GM19397 (cell line): Measurements from ENCODE around the gene ATP6V0E2.

Experiments used
- ATAC-seq: cut with Tn5 transposase; IDR thresholded peaks from one replicate; pipeline ENCODE4 v1.9.1; 2021; ENCODE audit warnings: mild to moderate bottlenecking, moderate library complexity; ENCODE audit not compliant: unreplicated experiment

The ATP6V0E2 gene

DNA sequence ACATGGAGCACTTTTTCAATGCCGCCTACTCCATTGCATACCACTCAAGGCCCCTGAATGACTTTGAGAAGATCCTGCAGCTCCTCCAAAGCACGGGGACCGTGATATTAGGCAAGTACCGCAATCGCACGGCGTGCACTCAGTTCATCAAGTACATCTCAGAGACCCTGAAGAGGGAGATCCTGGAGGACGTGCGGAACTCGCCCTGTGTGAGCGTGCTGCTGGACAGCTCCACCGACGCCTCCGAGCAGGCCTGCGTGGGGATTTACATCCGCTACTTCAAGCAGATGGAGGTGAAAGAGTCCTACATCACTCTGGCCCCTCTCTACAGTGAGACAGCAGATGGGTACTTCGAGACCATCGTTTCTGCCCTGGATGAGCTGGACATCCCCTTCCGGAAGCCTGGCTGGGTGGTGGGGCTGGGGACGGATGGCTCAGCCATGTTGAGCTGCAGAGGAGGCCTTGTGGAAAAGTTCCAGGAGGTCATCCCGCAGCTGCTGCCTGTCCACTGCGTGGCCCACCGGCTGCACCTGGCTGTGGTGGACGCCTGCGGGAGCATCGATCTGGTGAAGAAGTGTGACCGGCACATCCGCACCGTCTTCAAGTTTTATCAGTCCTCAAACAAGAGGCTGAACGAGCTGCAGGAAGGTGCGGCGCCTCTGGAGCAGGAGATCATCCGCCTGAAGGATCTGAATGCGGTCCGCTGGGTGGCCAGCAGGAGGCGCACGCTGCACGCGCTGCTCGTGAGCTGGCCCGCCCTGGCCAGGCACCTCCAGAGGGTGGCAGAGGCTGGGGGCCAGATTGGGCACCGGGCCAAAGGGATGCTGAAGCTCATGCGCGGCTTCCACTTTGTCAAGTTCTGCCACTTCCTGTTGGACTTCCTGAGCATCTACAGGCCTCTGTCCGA is 12.7 kb upstream of the ATP6V0E2 start:
- no peak for ATAC-seq

DNA sequence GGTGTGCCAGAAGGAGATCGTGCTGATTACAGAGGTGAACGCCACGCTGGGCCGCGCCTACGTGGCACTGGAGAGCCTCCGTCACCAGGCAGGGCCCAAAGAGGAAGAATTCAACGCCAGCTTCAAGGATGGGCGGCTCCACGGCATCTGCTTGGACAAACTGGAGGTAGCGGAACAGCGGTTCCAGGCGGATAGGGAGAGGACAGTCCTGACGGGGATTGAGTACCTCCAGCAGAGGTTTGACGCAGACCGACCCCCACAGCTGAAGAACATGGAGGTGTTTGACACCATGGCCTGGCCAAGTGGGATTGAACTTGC is 12.1 kb upstream of the ATP6V0E2 start:
- no peak for ATAC-seq

DNA sequence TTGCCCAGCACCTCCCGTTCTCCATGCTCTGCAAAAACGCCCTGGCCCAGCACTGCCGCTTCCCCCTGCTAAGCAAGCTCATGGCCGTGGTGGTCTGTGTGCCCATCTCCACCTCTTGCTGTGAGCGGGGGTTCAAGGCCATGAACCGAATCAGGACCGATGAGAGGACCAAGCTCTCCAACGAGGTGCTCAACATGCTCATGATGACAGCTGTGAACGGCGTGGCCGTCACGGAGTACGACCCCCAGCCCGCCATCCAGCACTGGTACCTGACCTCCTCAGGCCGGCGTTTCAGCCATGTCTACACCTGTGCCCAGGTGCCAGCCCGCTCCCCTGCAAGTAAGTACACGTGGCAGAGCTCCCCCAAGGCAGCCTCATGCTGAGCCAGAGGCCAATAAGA is 11.6 kb upstream of the ATP6V0E2 start:
- ATAC-seq, result no peak

DNA sequence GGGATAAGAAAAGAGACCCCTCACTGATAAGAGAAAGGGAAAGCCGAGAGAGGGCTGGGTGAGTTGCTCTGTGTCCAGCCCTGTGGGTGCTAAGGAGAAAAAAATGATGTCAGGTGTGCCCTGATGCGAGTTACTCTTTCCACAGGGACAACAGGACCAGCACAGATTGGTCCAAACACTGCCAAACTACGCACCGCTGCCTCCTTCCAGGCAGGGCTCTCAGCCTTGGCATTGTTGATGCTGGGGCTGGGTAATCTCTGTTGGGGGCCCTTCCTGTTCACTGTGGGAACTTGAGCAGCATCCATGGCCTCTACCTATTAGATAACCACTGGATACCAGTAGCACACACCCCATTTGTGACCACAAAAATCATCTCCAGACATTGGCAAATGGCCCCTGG is 10.3 kb upstream of the ATP6V0E2 start:
- no peak for ATAC-seq

DNA sequence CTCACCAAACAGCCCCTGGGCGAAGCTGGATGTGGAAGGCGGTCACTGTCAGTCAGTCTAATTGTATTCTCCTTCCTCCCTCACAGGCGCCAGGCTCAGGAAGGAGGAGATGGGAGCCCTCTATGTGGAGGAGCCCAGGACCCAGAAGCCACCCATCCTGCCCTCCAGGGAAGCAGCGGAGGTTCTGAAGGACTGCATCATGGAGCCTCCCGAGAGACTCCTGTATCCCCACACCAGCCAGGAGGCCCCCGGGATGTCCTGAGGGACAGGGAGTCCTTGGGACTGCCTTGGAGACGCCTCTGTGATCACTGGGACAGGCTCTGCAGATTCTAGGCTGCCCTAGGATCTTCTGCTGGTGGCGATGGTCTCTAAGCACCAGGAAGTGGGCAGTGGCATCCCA is 9.7 kb upstream of the ATP6V0E2 start:
- ATAC-seq, result no peak

DNA sequence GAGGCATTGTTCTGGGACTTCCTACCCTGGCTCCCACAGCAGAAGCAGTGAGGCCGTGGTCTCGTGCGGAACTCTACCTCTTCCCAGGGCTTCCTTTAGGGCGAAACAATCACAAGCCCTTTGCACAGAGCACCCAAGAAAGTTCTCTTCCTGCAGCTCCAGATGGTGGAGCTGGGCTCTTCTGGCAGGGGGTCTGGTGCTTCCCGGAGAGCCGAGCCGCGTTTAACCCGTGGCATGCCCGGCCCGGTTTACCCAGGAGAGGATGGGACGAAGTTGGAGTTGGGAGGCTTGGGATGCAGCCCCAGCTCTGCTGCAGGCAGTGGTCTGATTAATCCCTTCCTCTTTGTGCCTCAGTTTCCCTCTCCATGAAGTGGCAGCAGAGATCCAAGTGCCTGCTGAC is 9.0 kb upstream of the ATP6V0E2 start:
- no peak for ATAC-seq

DNA sequence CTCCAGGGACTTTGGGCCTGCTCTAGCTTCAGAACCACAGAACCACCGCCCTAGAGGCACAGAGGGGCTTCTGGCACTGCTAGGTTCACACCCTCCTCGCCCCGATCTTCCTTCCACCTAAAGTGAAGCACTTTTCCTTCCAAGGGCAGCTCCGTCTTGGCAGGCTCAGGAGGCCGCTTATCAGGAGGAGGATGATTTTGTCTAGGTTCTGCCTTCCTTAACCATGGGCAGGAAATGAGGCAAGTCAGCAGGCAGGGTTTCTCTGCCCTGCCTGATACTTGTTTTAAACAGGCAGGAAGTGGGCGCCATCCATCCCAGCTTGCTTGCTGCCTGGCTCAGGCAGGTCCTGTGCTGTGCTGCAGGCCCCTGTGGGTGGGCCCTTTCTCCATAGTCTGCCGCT is 8.3 kb upstream of the ATP6V0E2 start:
- no peak for ATAC-seq

DNA sequence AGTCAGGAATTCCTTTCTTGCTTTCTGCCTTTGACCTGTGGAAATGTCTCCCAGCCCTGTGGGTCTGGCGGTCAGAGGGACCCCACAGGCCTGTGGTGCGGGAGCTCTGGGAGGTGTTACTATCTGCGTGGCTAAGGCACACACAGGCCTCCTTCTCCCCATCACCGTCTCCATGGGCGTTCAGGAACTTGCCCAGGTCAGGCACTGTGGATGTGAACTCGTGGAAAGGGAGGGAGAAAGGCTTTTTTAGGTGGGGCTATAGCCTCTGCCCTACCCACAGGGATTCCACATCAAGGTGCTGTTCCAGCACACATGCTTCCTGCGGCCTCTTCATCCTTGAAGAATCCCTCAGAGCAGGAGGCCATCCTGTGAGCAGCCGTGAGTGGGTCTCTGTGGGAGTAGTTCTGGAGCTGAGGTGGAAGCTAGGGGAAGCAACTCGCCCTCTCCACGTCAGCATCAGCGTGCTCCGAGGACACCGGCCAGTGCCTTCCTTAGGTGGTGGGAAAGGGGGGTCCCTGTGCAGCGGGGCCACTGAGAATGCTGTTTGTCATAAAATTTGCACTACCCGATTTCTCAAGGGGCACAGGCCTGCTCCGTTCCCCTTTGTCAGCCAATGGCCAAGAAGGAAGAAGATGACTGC is 7.5 kb upstream of the ATP6V0E2 start:
- no peak for ATAC-seq

DNA sequence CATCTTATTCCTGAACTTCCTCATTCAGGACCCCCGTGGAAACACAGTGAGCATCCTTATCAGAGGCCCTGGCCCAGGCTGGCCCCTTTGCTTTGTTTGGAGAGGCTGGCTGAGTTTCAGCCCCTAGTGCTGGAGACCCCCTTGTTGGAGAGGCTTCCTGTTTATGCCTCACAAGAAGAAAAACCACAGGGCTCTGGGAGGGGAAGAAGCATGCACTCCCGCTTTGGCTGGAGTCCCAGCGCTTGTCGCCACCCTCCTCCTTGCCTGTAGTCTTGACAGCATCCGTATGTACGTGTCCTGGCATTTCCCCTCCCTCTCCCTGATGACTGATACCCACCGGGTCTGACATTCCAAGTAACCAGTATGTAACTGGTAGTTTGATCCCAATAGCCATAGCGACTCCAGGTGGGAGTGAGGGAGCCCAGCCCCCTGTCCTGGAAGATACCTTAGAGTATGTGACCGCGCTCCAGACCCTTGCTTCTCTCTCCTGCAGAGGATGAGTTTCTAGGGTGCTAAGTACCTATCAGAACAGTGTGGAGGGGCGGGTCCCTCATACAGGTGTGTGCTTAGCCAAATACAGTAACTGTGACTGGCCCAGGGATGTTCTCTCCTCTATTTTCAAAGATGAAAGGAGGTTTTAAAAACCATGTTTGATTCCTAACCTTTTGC is 6.9 kb upstream of the ATP6V0E2 start:
- ATAC-seq, result no peak

DNA sequence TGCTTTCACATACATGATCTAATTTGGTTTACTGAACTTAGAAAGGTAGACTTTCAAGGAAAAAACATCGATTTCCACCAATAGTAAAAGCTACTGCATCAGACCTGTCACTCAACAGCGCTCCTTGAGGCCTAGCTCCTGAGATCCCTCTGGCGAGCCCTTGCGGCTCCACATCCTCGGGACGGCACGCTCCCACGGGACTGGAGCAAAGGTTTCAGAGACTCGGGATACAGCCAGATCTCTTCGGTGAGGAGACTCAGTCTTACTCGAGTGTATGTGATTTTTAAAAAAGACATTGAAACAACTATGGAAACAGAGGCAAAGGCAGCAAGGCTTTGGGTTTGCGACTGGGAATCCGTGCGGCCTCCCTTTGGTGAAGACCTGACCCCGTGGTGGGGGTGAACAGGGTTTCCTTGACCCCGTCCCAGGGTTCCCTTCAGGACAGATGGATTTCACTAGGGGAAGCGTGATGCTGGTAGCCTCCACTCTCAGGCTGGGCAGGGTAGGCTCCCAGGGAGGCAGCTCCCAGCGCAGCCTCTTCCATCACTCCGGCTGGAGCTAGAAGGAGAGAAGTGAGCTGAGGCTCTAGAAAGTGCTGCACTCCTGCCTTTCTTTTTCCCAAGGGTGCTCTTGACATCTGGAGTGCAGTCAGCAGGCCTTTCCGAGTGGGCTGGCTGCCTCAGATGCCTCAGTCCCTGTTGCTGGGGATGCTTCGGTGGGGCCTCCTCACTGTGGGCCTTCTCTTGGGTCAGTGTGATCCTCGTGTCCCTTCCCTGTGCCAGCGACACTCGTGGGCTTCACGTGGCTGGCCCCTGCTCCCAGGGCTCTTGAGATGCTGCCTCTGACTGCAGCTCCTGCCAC is 5.8 kb upstream of the ATP6V0E2 start:
- no peak for ATAC-seq

DNA sequence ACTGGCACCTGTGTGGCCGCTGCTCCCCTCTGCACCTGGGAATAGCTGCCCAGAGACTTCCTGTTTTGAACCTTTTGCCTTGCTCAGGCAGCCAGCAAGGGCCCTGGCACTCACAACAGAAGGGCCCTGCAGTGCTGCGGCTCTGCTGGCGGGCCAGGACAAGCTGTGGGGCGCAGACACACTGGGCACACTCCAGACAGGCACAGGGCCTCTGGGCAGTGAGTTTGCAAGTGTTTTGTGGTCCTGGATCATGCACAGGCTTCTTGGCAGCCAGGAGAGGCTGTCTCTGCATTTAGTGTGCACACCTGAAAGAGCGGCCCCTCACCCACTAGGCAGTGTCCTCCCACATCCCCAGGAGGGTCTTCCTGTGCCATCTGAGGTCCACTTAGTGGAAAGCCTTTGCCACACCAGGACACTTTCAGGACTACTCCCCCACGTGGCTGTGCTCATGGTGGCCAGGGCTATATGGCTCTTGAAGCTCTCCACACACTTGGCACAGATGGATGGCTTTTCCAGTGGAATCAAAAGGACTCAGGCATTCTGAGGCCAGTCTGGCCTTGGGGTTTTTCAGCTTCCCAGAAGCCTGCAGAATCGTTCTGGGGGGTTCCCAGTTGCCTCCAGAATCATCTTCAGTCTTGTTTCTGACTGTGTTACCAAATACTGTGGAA is 5.0 kb upstream of the ATP6V0E2 start:
- no peak for ATAC-seq

DNA sequence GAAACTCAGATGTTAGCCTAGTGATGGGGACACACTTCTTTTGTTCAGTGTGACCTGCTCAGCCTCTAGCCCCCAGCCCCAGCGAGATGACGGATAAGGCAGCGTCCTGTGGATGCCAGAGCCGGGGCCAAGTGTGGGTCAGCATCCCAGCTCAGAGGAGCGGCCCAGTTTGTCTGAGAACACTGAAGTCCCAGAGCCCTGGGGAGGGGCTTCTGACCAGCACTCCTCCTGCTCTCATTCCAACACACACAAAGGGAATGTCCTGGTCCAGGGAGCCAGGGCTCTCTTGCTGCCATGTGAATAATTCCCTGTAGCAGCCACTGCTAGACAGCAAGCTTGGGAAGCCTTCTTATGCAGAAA is 4.5 kb upstream of the ATP6V0E2 start:
- no peak for ATAC-seq

DNA sequence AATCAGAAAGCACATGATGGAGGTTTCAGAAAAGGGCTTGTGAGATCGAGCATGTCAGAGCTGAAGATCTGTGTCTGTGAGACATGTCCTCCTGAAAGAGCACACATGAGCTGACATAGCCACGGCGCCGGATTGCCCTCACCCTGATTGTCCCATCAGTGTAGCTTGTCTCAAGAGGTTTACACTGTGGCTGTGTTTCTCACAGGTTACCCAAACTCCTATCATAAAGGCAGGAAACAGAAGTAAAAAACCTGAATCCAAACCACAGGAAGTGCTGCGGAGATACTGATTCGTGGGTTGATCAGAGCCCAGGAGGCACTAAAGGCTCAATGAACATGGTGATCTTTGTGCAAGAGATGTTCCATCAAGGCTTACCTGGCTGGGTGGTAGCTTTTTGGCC is 3.9 kb upstream of the ATP6V0E2 start:
- ATAC-seq, result no peak

DNA sequence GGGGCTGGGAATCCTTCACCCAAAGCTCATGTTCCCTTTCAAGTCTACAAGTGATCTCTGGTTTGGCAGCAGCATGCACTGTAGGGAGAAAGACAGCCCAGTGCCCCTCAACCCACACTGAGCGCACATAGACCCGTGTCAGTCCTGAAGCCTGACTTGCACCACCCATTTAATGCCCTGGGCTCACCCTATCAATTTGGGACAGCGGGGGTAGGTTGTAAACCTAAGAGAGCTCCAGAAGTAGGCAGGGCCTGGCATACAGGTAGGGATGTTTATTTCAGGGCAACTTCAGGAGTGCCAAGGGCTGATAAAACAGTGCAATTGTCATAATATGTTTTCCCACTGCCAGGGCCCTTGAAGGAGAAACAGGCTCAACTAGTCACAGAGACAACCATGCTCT is 3.5 kb upstream of the ATP6V0E2 start:
- no peak for ATAC-seq

DNA sequence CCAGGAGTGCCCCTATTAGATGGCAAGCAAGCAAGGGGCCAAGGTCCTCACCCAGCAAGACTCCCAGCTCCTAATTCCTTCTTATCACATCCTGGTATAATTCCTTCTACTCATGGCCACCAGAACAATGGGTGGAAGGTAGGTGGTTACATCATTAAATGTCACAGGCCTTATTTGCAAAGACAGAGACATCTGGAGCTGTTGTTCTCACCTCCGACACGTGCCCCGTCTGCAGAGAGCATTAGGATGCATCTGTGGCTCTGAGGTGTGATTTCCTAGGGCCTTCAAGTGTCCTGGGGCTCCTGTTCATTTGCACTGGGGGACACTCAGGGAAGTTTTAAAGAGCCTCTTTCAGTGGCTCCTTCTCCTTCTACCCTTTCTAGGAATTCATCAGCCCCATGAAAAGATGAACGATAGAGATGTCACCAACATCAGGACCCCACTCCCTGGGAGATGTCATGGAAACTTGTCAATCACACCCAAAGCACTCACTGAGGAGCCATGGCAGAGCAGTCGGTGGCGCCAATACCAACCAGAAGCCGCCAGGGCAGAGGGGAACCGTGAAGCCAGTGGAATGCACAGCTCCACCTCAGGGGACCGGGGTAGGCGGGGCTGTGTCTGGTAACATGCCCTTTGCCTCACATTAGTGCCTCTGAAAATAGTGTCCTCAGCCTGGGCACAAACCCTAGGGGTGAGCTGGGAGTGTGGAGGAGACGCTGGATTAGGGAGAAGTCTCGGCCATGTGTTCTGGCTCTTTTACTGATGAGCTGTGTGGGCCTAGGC is 2.9 kb upstream of the ATP6V0E2 start:
- no peak for ATAC-seq

DNA sequence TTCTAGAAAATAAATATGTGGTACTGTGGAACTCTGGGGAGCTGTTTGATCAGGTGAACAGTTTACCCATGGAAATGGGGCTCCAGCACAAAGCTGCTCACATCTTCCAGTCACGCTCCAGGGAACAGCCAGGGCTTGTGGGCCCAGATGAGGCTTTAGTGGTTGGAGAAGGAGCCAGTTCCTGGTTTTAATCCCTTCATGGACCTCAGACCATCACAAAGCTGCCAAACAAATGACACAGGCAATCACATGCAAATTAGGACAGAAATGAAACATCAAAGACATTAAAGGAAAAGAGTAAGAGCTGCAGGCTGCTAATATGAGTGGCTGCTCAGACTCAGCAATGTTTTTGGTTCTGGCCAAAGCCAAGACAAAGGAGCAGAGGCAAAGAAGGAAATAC is 2.2 kb upstream of the ATP6V0E2 start:
- ATAC-seq, result no peak

DNA sequence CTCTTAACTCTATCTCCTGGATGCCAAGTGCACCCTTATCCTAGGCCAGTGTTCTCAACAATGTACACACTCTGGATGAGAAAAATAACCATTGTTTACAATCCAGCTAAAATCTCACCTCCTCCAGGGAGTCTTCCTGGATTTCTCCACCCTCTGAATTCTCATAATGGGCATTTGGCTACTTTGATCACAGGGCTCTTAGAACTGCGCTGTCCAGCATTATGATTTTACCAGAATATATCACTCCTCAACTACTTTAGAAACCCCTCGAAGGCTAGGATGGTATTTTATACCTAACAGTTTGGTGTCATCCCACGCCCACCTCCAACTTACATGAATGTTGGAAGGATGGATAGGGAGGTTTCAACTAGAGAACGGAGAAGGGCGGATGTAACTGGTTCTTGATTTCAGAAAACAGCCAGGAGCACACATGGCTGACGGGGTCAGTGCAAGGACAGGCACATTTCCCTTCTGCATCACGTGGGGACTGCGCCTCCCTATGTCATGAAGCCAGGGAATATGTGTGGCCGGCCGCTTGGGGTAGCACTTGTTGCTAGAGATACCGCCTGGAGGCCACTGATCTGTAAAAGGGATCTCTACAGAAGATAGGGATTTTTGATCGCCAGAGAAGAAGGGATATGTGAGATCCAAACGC is 1.2 kb upstream of the ATP6V0E2 start:
- ATAC-seq, result no peak

DNA sequence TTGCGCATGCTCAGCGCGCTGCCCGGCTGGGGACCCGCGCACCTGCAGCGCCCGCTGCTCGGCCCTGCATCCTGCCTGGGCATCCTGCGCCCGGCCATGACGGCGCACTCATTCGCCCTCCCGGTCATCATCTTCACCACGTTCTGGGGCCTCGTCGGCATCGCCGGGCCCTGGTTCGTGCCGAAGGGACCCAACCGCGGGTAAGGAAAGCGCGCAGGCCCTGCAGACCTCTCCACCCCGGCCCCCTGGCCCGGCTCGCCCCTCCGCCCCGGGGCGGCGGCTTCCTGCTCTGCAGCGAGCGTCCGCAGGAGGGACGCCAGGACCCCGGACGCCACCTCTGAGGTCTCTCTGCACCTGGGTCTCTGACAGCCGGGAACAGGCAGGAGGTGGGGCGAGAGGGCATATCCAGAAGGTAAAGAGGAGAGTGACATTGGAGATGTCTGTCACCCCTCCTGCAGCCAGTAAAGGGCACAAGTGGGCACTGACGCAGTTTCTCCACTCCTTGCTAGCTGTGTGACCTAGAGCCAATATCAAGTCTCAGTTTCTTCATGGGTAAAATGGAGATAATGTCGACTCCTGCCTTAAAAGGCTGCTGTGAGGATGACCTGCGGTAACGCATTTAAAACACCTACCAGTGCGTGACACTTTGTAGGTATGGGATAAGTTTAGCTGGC is 338 bp downstream of the ATP6V0E2 start:
- peak; percentile 35 for ATAC-seq

DNA sequence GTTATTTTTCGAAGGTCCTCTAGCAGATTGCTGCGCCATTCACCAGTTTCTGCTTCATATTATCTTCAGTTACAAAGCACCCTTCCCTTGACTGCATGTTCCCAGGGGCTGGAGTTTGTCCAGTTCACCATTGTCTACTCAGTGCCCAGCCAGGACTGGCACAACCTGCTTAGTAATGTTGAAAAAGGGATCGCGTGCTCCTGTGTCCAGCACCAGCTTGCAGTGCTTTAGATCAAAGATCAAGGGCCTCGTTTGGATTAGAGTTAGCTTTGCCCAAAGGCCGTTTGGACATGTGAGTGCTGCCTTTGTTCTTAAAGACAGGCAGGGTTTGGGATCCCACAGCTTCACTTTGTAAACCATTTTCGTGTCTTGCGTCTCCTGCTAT is 867 bp downstream of the ATP6V0E2 start:
- ATAC-seq, result no peak
